GM10266 (cell line): ENCODE measurements around the gene CCSER1.

Experiments
- DNase-seq: peaks from one replicate; pipeline ENCODE4 v3.0.0; 2012; ENCODE audit errors: extremely low spot score
- TF ChIP-seq, protein P1 (sequence below): IDR thresholded peaks from 2 replicates; pipeline ENCODE4 v1.5.1; 2012; ENCODE audit warnings: mild to moderate bottlenecking, low read depth; ENCODE audit not compliant: control insufficient read depth, insufficient read depth; ENCODE audit errors: missing control alignments

The CCSER1 gene

GRCh38 chr4:91590260-91590659 is 1463.1 kb downstream of the CCSER1 start:
- no peak for DNase-seq
- TF ChIP-seq, protein P1, sequence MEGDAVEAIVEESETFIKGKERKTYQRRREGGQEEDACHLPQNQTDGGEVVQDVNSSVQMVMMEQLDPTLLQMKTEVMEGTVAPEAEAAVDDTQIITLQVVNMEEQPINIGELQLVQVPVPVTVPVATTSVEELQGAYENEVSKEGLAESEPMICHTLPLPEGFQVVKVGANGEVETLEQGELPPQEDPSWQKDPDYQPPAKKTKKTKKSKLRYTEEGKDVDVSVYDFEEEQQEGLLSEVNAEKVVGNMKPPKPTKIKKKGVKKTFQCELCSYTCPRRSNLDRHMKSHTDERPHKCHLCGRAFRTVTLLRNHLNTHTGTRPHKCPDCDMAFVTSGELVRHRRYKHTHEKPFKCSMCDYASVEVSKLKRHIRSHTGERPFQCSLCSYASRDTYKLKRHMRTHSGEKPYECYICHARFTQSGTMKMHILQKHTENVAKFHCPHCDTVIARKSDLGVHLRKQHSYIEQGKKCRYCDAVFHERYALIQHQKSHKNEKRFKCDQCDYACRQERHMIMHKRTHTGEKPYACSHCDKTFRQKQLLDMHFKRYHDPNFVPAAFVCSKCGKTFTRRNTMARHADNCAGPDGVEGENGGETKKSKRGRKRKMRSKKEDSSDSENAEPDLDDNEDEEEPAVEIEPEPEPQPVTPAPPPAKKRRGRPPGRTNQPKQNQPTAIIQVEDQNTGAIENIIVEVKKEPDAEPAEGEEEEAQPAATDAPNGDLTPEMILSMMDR = no peak

GRCh38 chr4:91592125-91592524 is 1464.9 kb downstream of the CCSER1 start:
- TF ChIP-seq, protein P1 = no peak

DNA sequence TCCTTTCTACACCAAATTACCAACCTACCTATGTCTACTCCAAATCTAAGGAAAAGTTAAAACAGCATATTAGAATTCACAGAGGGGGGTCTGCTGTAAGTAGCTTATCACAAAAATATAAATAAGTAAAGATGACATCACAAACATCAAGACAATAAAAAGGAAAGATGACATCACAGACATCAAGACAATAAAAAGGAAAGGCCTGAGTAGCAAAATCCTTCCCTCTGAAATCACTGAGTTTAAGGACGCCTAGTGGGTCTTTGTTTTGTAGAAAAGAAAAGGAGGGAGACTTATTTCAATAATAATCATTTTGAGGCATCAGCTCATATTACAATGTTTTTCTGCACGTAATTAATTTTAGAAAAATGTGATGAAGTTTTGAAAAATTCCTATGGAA is 1469.5 kb downstream of the CCSER1 start:
- TF ChIP-seq, protein P1 = no peak
- no peak for DNase-seq

More at GRCh38 chr4:91592125-91592524, 1464.9 kb downstream of the CCSER1 start:
- no peak for DNase-seq

DNA sequence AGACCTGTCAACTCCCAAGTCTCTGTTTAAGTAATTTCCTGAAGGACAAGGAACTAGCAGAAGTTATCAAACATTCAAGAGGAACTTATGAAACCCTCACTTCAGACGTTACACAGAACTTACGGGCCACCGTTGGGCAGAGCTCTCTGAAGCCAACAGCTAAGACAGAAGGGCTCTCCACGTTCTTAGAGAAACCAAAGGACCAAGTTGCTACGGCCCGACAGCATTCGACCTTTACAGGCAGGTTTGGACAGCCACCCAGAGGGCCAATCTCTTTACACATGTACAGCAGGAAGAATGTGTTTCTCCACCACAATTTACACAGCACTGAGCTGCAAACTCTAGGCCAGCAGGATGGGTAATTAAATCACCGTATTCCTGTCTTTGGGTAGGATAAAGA is 1471.5 kb downstream of the CCSER1 start:
- DNase-seq = no peak
- TF ChIP-seq, protein P1 = no peak

- TF ChIP-seq, protein P1 = no peak
- DNase-seq = no peak
These were observed 1473.1 kb downstream of the CCSER1 start for GRCh38 chr4:91600301-91600700.

GRCh38 chr4:91601401-91601800 is 1474.2 kb downstream of the CCSER1 start:
- DNase-seq = no peak
- TF ChIP-seq, protein P1 = no peak

GRCh38 chr4:91611782-91612181 is 1484.6 kb downstream of the CCSER1 start:
- TF ChIP-seq, protein P1 = no peak
- DNase-seq = no peak
